Kidney epithelial cell (primary cell): Measurements from ENCODE around the gene POLE. TPM values are rescaled to one million over a fixed set of nuclear protein-coding genes. Genes with fewer than 3 reads are reported as not detected.
"Not testable (repeated sequence)": the region's sequence is repeated elsewhere in the genome, so short reads cannot be mapped to it uniquely, and the experiment has no call there.

Source experiments
- DNase-seq: peaks from one replicate; pipeline ENCODE4 v3.0.0-alpha.2; 2010; ENCODE audit warnings: low read depth
- H3K27me3 ChIP-seq: 2 replicates; pipeline ENCODE4 v1.6.0; 2011; ENCODE audit warnings: low read length; ENCODE audit not compliant: control insufficient read depth, insufficient read depth
- H3K36me3 ChIP-seq: 2 replicates; pipeline ENCODE4 v1.5.1; 2011; ENCODE audit warnings: low read length; ENCODE audit not compliant: control insufficient read depth, insufficient read depth
- H3K4me3 ChIP-seq: 2 replicates; pipeline ENCODE4 v1.5.1; 2011; ENCODE audit warnings: low read depth, mild to moderate bottlenecking, control low read depth, low read length
- total RNA-seq: library from RNA; depleted of rRNA; stranded (reverse); fragments of >200 nt; gene quantifications from 2 replicates; pipeline ENCODE4 v1.2.3, GENCODE V29; 2015
- TF ChIP-seq, protein P1 (sequence below): IDR thresholded peaks from 2 replicates; pipeline ENCODE4 v1.5.1; 2011; ENCODE audit warnings: mild to moderate bottlenecking, moderate library complexity, low read length, control low read depth, inconsistent platforms; ENCODE audit not compliant: insufficient read depth, poor library complexity, severe bottlenecking

Gene POLE
- total RNA-seq, 1 donor from 2014 or later: 15.1 TPM

DNA sequence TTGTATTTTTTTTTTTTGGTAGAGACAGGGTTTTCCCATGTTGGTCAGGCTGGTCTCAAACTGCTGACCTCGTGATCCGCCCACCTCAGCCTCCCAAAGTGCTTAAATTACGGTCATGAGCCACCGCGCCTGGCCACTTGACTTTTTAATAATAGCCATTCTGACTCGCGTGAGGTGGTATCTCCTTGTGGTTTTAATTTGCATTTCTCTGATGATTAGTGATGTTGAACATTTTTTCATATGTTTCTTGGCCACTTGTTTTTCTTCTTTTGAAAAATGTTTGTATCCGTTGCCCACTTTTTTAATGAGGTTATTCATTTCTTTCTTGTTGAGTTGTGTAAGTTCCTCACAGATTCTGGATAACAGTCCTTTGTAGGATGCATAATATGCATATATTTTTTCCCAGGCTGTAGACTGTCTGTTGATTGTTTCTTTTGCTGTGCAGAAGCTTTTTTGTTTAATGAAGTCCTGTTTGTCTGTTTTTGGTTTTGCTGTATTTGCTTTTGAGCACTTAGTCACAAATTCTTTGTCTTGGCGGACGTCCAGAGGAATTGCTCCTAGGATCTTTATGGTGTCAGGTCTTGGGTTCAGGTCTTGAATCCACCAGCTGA, 13.2 kb upstream of the POLE start:
- Histone ChIP-seq H3K27me3 (no peaks in the 10 kb centered on the region), H3K4me3 (no peak overlapping the region), H3K36me3 (no peaks in the 10 kb centered on the region)
- no peak for DNase-seq
- TF ChIP-seq, protein P1, sequence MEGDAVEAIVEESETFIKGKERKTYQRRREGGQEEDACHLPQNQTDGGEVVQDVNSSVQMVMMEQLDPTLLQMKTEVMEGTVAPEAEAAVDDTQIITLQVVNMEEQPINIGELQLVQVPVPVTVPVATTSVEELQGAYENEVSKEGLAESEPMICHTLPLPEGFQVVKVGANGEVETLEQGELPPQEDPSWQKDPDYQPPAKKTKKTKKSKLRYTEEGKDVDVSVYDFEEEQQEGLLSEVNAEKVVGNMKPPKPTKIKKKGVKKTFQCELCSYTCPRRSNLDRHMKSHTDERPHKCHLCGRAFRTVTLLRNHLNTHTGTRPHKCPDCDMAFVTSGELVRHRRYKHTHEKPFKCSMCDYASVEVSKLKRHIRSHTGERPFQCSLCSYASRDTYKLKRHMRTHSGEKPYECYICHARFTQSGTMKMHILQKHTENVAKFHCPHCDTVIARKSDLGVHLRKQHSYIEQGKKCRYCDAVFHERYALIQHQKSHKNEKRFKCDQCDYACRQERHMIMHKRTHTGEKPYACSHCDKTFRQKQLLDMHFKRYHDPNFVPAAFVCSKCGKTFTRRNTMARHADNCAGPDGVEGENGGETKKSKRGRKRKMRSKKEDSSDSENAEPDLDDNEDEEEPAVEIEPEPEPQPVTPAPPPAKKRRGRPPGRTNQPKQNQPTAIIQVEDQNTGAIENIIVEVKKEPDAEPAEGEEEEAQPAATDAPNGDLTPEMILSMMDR: no peak

- Histone ChIP-seq H3K27me3 (no peaks in the 10 kb centered on the region), H3K36me3 (no peaks in the 10 kb centered on the region), H3K4me3 (no peak overlapping the region)
- TF ChIP-seq, protein P1: no peak
- DNase-seq: no peak
Observed at GRCh38 chr12:132698341-132698740, 11.2 kb upstream of the POLE start.

GRCh38 chr12:132695431-132695830, 8.3 kb upstream of the POLE start:
- TF ChIP-seq, protein P1: no peak
- Histone ChIP-seq H3K4me3 (no peak overlapping the region), H3K27me3 (no peaks in the 10 kb centered on the region), H3K36me3 (no peaks in the 10 kb centered on the region)
- DNase-seq: no peak

- H3K4me3 ChIP-seq, H3K27me3 ChIP-seq, DNase-seq, H3K36me3 ChIP-seq: not testable (repeated sequence)
Observed at GRCh38 chr12:132694888-132695287, 7.7 kb upstream of the POLE start.

DNA sequence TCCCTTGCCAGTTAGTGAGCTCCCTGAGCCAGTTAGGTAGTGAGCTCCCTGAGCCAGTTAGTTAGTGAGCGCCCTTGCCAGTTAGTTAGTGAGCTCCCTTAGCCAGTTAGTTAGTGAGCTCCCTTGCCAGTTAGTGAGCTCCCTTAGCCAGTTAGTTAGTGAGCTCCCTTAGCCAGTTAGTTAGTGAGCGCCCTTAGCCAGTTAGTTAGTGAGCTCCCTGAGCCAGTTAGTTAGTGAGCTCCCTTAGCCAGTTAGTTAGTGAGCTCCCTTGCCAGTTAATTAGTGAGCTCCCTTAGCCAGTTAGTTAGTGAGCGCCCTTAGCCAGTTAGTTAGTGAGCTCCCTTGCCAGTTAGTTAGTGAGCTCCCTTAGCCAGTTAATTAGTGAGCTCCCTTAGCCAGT, 4.9 kb upstream of the POLE start:
- not testable (repeated sequence) for H3K4me3 ChIP-seq, DNase-seq, H3K36me3 ChIP-seq, H3K27me3 ChIP-seq

- Histone ChIP-seq H3K36me3 (no peaks in the 10 kb centered on the region), H3K4me3 (no peak overlapping the region), H3K27me3 (no peaks in the 10 kb centered on the region)
- TF ChIP-seq, protein P1: no peak
- no peak for DNase-seq
Observed at GRCh38 chr12:132690112-132690511, 3.0 kb upstream of the POLE start.

- Histone ChIP-seq H3K4me3 (peak overlapping the region; percentile 17), H3K27me3 (no peaks in the 10 kb centered on the region), H3K36me3 (no peaks in the 10 kb centered on the region)
- no peak for DNase-seq
- TF ChIP-seq, protein P1: no peak
Observed at GRCh38 chr12:132689227-132689626, 2.1 kb upstream of the POLE start.
